Ovary (tissue), 3 donors: ENCODE data around the gene PAFAH1B1.

Experiments
- EP300 ChIP-seq: sonication (generic); formaldehyde crosslinking; IDR thresholded peaks from one replicate; pipeline ENCODE4 v1.6.1; 2017; ENCODE audit warnings: antibody characterized with exemption
- POLR2A ChIP-seq: fragments of 450-650 bp; IDR thresholded peaks from one replicate; pipeline ENCODE4 v1.6.1; 2017; ENCODE audit warnings: antibody characterized with exemption, mild to moderate bottlenecking, moderate library complexity
- TF ChIP-seq, protein P1 (sequence below), 3 donors: fragments of 450-650 bp in 2 of 3; fragments of 200-600 bp in 1 of 3; IDR thresholded peaks; one replicate each; pipeline versions ENCODE4 v1.5.1 to v1.8.0; 2016 to 2022; ENCODE audit warnings: antibody characterized with exemption in 3 of 3, mild to moderate bottlenecking in 1 of 3
- donor health status: DM: no; HTN: no; CAD: no.

DNA sequence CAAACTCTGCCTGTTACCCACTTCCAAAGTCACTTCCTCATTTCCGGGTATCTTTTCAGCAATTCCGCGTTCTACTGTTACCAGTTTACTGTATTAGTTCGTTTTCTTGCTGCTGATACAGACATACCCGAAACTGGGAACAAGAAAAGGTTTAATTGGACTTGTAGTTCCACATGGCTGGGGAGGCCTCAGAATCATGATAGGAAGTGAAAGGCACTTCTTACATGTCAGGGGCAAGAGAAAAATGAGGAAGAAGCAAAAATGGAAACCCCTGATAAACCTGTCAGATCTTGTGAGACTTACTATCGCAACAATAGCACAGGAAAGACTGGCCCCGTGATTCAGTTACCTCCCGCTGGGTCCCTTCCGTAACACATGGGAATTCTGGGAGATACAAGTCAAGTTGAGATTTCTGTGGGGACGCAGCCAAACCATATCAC lies 30.9 kb downstream of the PAFAH1B1 start:
- TF ChIP-seq, protein P1, sequence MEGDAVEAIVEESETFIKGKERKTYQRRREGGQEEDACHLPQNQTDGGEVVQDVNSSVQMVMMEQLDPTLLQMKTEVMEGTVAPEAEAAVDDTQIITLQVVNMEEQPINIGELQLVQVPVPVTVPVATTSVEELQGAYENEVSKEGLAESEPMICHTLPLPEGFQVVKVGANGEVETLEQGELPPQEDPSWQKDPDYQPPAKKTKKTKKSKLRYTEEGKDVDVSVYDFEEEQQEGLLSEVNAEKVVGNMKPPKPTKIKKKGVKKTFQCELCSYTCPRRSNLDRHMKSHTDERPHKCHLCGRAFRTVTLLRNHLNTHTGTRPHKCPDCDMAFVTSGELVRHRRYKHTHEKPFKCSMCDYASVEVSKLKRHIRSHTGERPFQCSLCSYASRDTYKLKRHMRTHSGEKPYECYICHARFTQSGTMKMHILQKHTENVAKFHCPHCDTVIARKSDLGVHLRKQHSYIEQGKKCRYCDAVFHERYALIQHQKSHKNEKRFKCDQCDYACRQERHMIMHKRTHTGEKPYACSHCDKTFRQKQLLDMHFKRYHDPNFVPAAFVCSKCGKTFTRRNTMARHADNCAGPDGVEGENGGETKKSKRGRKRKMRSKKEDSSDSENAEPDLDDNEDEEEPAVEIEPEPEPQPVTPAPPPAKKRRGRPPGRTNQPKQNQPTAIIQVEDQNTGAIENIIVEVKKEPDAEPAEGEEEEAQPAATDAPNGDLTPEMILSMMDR (IDR thresholded peaks at IDR 0.05): no peak
- TF ChIP-seq EP300 (no peak), POLR2A (no peak)
